Adipocyte (in vitro differentiated cells): ENCODE results near the gene CCDC171.

Experiments
- DNase-seq: peaks from one replicate; pipeline ENCODE4 v3.0.0-alpha.2; 2015; ENCODE audit warnings: low read depth
- H3K27me3 ChIP-seq: replicated peaks from 2 replicates; pipeline ENCODE4 v1.7.0; 2013; ENCODE audit warnings: mild to moderate bottlenecking, low read length, moderate library complexity; ENCODE audit not compliant: control insufficient read depth, insufficient read depth
- H3K36me3 ChIP-seq: 2 replicates; pipeline ENCODE4 v1.7.0; 2013; ENCODE audit warnings: low read length, mild to moderate bottlenecking, moderate library complexity; ENCODE audit not compliant: control insufficient read depth, insufficient read depth, severe bottlenecking
- H3K4me1 ChIP-seq: 2 replicates; pipeline ENCODE4 v1.7.0; 2013; ENCODE audit warnings: mild to moderate bottlenecking, low read length, moderate library complexity; ENCODE audit not compliant: control insufficient read depth, insufficient read depth
- H3K4me3 ChIP-seq: 2 replicates; pipeline ENCODE4 v1.7.0; 2013; ENCODE audit warnings: mild to moderate bottlenecking, low read length, moderate library complexity
- H3K9ac ChIP-seq: 2 replicates; pipeline ENCODE4 v1.7.0; 2013; ENCODE audit warnings: mild to moderate bottlenecking, low read length, moderate library complexity
- H3K9me3 ChIP-seq: 2 replicates; pipeline ENCODE4 v1.7.0; 2013; ENCODE audit warnings: mild to moderate bottlenecking, low read length, moderate library complexity; ENCODE audit not compliant: control insufficient read depth

The CCDC171 gene

DNA sequence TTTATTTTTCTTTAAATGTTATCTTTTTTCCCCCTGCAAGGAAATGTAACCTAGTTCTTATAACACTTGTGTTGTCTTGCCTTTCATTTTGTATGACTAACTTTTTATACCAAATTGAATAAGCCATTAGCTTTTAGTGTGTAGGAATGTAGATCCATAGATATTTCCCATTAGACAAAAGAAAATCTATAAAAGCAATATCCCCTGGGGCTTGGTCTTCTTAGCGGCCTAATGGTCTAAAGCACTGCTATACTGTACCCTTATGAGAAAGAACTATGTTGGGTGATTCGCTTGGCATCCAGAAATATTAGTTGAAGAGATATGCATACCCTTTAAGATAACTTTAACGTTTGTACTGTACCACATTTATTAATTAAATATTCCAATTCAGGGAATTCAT is 289.2 kb downstream of the CCDC171 start:
- Histone ChIP-seq H3K9me3 (no peaks in the 10 kb centered on the region), H3K4me1 (no peaks in the 10 kb centered on the region), H3K9ac (no peak overlapping the region), H3K4me3 (no peak overlapping the region), H3K36me3 (no peaks in the 10 kb centered on the region), H3K27me3 (no peaks in the 10 kb centered on the region)
- DNase-seq = no peak

DNA sequence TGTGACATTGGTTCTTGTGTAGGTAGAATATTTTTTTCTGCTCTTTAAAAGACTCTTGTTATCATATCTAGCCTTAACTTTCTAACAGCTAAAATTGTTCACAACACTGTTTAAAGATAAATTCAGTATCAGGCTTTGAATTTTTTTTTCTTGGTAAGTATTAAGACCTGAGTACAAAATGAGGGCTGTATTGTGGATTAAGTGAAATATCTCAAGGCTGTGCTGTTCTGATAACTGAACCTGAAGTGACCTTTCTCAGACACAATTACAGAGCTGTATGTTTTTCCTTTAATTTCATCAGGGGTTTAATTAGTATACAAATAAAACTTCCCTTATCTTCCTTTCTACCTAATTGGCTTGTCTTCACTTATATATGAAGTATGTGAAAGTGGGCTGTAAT is 290.5 kb downstream of the CCDC171 start:
- Histone ChIP-seq H3K27me3 (no peaks in the 10 kb centered on the region), H3K9me3 (no peaks in the 10 kb centered on the region), H3K4me3 (no peak overlapping the region), H3K9ac (no peak overlapping the region), H3K36me3 (no peaks in the 10 kb centered on the region), H3K4me1 (no peaks in the 10 kb centered on the region)
- no peak for DNase-seq

DNA sequence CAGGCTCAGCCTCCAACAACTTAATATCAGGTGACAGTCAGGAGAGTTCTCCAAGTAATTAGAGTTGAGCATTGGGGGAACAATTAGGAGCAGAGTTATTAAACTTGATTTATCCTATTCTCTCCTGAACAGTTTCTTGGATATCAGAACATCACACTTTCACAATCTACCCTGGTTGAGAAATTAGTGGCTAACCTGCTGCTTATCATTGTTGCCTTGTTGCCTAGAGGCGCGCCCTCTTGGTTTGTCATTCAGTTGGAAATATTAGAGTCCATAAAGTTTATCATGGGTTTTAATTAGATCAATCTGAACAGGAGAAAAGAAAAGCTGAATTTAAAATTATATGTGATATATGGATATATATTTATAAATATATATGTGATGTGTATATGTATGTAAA is 291.1 kb downstream of the CCDC171 start:
- DNase-seq = no peak
- H3K4me3 ChIP-seq = no peak overlapping the region
- H3K36me3 ChIP-seq = no peaks in the 10 kb centered on the region
- no peak overlapping the region for H3K9ac ChIP-seq
- no peaks in the 10 kb centered on the region for H3K27me3 ChIP-seq
- H3K9me3 ChIP-seq = no peaks in the 10 kb centered on the region
- H3K4me1 ChIP-seq = no peaks in the 10 kb centered on the region

DNA sequence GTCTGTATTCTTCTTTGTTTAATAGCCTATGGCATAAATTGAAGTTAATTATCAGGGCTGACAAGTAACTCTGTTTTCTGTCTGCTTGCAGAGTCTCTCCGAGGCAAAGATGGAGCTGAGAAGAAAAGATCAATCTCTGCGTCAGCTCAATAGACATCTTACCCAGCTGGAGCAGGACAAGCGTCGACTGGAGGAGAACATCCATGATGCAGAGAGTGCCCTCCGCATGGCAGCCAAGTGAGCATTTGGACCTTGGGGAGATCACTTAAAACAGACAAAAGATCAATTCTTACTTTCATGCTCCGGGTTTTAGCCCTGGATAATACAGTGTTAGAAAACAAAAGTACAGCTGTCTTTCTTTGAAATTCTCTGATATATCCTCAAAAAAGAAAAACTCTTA is 293.8 kb downstream of the CCDC171 start:
- no peaks in the 10 kb centered on the region for H3K36me3 ChIP-seq
- no peak overlapping the region for H3K4me3 ChIP-seq
- H3K27me3 ChIP-seq = no peaks in the 10 kb centered on the region
- no peaks in the 10 kb centered on the region for H3K9me3 ChIP-seq
- H3K4me1 ChIP-seq = no peaks in the 10 kb centered on the region
- no peak overlapping the region for H3K9ac ChIP-seq
- DNase-seq = no peak

DNA sequence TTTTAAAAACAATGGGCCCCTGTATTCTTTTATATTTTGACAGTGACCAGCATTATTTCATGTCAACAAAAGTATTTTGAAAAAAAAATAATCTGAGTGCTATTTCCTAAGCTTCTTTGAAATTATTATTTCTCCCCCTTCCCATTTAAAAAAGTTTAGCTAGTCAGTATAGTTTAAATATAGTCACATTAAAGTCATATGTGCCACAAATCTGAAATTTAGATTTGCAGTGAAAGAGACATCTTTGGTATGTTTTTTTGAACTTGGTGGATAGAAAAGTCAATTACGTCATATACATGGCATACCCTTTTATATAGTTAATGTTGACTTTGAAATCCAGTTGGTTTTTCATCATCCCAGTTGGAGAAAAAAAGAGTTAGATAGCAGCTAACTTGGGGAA is 297.0 kb downstream of the CCDC171 start:
- H3K4me3 ChIP-seq = no peak overlapping the region
- no peak overlapping the region for H3K9ac ChIP-seq
- no peaks in the 10 kb centered on the region for H3K27me3 ChIP-seq
- DNase-seq = no peak
- no peaks in the 10 kb centered on the region for H3K36me3 ChIP-seq
- H3K4me1 ChIP-seq = no peaks in the 10 kb centered on the region
- no peaks in the 10 kb centered on the region for H3K9me3 ChIP-seq

DNA sequence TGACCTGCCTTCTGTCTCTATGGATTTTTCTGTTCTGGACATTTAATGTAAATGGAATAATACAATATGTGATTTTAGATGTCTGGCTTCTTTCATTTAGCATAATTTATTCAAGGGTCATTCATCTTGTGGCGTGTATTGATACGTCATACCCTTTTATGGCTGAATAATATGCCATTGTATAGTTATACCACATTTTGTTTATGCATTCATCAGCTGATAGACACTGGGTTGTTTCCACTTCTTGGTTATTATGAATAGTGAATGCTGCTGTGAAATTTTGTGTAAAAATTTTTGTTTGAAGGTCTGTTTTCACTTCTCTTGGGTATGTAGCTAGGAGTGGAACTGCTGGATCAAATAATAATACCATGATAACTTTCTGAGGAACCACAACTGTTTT is 298.9 kb downstream of the CCDC171 start:
- no peak overlapping the region for H3K4me3 ChIP-seq
- no peak for DNase-seq
- no peaks in the 10 kb centered on the region for H3K36me3 ChIP-seq
- no peaks in the 10 kb centered on the region for H3K4me1 ChIP-seq
- H3K9me3 ChIP-seq = no peaks in the 10 kb centered on the region
- H3K27me3 ChIP-seq = no peaks in the 10 kb centered on the region
- no peak overlapping the region for H3K9ac ChIP-seq

DNA sequence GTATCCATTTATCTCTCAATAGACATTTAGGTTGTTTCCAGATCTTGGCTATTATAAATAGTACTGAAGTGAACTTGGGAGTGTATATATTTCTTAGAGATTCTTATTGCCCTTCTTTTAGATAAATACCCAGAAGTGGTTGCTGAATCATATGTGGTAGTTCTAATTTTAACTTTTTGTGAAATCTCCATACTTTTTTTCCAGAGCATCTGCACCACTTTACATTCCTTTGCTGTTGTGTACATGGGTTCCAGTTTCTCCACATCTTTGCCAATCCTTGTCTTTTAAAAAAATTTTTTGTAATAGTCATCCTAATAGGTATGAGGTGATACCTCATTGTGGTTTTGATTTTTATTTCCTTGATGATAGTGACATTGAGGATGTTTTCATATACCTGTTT is 303.7 kb downstream of the CCDC171 start:
- no peak overlapping the region for H3K4me3 ChIP-seq
- DNase-seq = peak; percentile 17
- no peaks in the 10 kb centered on the region for H3K4me1 ChIP-seq

DNA sequence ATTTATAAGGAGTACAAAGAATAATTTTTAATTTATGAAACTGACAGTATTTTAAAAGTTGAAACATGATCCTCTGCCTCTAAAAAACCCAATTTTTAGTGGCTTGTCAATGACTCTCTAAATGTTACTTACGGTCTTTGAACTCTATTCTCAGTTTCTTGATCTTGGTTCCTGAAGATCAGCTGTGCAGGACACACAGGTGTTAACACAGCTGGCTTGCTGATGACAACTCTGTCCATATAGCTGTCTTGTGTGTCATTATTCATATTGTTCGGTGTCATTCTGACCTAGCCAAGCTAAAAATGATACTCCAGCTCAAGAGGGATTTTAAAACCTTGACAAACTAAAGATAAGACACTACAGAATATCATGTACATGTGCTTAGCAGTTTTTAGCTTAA is 314.5 kb downstream of the CCDC171 start:
- no peak for DNase-seq
- Histone ChIP-seq H3K4me3 (no peak overlapping the region), H3K9ac (no peak overlapping the region), H3K27me3 (no peaks in the 10 kb centered on the region), H3K4me1 (peaks cover 4% of the 10 kb centered on the region), H3K9me3 (no peaks in the 10 kb centered on the region), H3K36me3 (no peaks in the 10 kb centered on the region)

More for the DNA sequence above, 303.7 kb downstream of the CCDC171 start:
- Histone ChIP-seq H3K9me3 (no peaks in the 10 kb centered on the region), H3K27me3 (no peaks in the 10 kb centered on the region), H3K9ac (no peak overlapping the region), H3K36me3 (no peaks in the 10 kb centered on the region)

DNA sequence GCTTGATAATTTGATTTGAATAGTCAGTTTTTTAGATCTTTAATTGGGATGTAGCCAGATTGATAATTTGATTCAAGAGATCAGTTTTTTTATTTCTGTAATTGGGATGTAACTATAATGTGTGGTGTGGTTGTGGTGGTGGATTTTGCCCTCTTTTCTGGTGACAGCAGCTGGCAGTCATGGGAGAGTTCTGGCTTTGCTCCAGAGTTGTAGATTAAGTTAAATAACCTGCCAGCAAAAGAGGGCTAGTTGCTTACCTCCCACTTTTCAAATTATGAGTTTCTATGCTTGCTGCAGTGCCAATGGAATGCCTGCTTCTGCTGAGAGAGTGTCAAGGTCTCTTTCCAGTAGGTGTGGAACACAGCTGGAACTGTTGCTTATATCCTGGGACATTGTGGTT is 315.1 kb downstream of the CCDC171 start:
- no peak for DNase-seq
- Histone ChIP-seq H3K9me3 (no peaks in the 10 kb centered on the region), H3K9ac (no peak overlapping the region), H3K4me3 (no peak overlapping the region), H3K4me1 (peaks cover 4% of the 10 kb centered on the region), H3K27me3 (no peaks in the 10 kb centered on the region), H3K36me3 (no peaks in the 10 kb centered on the region)

DNA sequence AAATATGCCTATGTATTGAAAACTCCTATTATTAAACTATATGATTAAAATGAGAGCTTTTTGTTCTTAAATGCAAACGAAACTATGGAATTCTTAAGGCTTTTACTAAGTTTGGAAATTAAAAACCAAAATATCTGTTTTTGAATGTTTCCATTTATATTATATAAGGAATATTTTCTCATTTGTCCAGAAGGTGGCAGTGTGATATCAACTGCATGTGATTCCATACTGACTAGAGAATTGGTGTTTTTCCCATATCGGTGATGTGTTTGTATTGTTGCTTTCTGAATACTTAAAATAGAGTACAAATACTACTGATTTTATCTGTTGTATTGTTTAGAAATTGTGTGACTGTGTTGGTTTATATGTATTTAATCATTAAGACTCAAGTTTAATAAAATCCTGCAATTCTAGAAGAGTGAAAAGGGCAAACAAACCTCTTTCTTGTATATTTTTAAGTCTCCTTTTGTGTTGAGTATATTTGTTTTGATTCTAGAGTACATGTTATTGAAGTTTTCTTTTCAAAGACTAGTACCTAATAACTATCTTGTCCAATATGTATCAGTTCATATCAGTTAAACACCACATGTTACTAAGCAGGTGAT is 320.8 kb downstream of the CCDC171 start:
- H3K36me3 ChIP-seq = no peaks in the 10 kb centered on the region
- no peak overlapping the region for H3K9ac ChIP-seq
- DNase-seq = peak; percentile 89
- peaks cover 9% of the 10 kb centered on the region for H3K4me1 ChIP-seq
- H3K9me3 ChIP-seq = no peaks in the 10 kb centered on the region
- no peaks in the 10 kb centered on the region for H3K27me3 ChIP-seq
- no peak overlapping the region for H3K4me3 ChIP-seq

DNA sequence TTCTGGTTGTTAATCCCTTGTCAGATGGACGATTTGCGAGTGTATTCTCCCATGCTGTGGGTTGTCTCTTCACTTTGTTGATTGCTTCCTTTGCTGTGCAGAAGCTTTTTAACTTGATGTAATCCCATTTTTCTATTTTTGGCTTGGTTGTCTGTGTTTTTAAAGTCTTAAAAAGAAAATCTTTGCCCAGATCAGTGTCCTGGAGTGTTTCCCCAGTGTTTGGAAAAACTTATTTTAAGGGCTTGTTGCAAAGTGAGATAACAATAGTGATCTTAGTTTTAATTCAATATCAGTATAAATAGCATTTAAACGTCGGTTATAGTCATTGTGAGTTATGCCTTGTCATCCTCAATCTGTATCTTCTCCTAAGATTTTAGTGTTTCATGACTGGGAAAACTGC is 329.5 kb downstream of the CCDC171 start:
- DNase-seq = no peak
- Histone ChIP-seq H3K36me3 (no peaks in the 10 kb centered on the region), H3K4me1 (no peaks in the 10 kb centered on the region), H3K9ac (no peak overlapping the region), H3K4me3 (no peak overlapping the region), H3K9me3 (no peaks in the 10 kb centered on the region), H3K27me3 (no peaks in the 10 kb centered on the region)

DNA sequence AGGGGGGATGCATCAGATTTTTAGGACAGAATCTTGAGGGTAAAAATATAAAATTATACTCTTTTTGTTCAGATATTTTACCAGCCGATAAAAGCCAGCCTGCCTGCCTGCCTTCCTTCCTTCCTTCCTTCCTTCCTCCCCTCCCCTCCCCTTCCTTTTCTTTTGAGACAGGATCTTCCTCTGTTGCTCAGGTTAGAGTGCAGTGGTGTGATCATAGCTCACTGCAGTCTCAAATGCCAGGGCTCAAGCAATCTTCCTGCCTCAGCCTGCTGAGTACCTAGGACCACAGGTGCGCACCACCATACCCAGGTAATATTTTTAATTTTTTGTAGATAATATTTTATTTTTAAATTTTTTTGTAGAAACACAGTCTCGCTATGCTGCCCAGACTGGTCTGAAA is 330.0 kb downstream of the CCDC171 start:
- no peak overlapping the region for H3K4me3 ChIP-seq
- no peaks in the 10 kb centered on the region for H3K36me3 ChIP-seq
- H3K27me3 ChIP-seq = no peaks in the 10 kb centered on the region
- no peaks in the 10 kb centered on the region for H3K9me3 ChIP-seq
- no peak for DNase-seq
- no peaks in the 10 kb centered on the region for H3K4me1 ChIP-seq
- H3K9ac ChIP-seq = no peak overlapping the region
